ENCODE measurements around the gene ITGAV.
"Not testable (repeated sequence)": the region's sequence is repeated elsewhere in the genome, so short reads cannot be mapped to it uniquely, and the experiment has no call there.

The ITGAV gene

DNA sequence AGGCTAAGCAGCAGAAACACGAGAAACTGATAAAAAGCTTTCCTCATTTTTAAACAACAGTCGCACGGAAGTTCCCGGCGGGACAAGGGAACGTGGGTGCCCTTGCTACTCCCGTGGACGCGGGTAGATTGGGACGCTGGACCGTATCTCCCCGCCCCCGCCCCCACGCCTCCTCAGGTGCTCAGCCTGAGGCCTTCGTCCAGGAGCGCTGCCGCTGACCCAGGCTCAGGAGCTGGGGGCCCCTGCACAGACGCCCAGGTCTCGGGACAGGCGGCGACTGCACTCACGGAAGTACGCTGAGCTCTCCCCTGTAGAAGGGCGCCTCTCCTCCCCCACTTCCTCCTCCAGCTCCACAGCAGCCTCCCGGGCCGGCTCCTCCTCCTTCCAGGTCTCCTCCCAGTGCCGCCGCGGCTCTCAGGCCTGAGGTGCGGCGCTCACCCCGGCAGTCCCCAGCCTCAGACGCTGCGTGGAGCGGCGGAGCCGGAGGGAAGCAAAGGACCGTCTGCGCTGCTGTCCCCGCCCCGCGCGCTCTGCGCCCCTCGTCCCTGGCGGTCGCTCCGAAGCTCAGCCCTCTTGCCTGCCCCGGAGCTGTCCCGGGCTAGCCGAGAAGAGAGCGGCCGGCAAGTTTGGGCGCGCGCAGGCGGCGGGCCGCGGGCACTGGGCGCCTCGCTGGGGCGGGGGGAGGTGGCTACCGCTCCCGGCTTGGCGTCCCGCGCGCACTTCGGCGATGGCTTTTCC is at the start of gene ITGAV:
Gene ITGAV (plus strand): TSS at position 445 of the 738 bp plus-strand sequence. CDS start 283 bp downstream, at position 728.
- DNase-seq: peak; percentile 87

DNA sequence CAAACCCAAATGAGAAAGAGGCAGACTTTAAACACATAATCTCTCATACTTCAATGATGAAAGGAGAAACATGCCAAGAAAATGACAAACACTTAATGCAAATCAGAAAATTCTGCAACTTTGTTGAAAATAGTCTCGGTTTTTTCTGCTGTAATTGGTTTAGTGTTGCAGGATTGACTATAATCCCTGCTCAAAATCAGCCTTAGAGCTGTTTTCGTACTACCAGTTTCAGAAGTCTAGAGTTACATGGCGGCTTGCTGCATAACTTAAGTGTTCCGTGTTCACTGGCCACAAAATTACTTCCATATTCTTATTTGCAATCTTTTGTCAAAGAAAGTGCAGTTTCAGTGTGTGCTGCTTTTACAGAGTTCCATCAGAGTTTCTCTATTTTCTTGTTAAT is 48.9 kb upstream of the ITGAV start:
- DNase-seq: no peak

- DNase-seq: no peak
These were observed 47.9 kb upstream of the ITGAV start for GRCh38 chr2:186542002-186542401.

- no peak for DNase-seq
These were observed 46.2 kb upstream of the ITGAV start for GRCh38 chr2:186543561-186544131.

- DNase-seq: no peak
These were observed 45.6 kb upstream of the ITGAV start for GRCh38 chr2:186544255-186544675.

GRCh38 chr2:186546846-186547245 is 43.0 kb upstream of the ITGAV start:
- DNase-seq: no peak

DNA sequence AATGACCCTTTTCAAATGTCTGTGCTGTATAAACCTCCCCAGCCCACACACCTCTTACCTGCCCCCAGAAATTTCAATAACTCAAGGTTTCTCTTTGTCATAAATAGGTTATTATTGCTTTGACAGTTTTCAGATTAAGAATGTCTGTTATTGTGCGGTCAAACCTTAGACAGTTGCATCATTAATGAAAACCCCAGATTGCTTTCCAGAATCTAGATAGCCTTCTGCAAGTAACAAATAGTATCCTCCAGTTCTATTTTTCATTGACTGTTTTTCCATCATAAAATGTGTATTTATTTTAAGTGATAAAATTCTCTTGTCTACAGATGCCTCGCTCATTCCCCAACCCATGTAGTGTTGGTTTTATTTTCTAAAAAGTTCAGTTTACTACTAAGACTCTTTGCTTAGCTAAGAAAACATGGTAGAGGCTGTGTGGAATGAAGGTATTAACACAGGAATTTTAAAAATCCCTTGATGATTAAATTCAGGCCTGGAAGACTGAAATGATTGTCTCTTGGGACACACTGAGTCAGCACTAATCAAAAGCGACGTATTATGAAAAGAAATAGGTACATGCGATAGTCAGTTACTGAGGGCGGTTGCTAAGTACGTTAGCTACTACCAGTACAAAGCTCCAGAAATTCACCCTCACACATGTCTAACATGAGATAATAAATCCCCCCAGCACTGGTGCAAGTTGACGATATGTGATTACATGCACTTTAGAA is 38.4 kb upstream of the ITGAV start:
- no peak for DNase-seq

DNA sequence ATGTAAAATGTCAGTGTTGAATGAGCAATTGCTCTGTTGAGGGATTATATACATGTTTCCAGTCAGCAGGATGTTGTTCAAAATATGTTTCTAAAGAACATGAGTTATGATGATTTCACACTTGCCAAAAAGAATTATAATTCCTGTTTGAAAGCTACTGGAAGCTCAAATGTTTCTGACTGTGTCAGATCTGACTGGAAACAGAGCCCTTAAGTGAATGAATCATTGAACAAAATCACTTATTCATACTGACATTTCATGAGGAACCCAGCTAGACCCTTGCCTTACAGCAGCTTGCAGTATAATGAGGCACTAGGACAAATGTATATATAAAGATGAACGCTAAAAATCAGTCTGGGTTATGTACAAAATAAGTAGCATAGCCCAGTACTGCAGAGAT is 35.4 kb upstream of the ITGAV start:
- no peak for DNase-seq

- no peak for DNase-seq
These were observed 34.8 kb upstream of the ITGAV start for GRCh38 chr2:186554850-186555671.

DNA sequence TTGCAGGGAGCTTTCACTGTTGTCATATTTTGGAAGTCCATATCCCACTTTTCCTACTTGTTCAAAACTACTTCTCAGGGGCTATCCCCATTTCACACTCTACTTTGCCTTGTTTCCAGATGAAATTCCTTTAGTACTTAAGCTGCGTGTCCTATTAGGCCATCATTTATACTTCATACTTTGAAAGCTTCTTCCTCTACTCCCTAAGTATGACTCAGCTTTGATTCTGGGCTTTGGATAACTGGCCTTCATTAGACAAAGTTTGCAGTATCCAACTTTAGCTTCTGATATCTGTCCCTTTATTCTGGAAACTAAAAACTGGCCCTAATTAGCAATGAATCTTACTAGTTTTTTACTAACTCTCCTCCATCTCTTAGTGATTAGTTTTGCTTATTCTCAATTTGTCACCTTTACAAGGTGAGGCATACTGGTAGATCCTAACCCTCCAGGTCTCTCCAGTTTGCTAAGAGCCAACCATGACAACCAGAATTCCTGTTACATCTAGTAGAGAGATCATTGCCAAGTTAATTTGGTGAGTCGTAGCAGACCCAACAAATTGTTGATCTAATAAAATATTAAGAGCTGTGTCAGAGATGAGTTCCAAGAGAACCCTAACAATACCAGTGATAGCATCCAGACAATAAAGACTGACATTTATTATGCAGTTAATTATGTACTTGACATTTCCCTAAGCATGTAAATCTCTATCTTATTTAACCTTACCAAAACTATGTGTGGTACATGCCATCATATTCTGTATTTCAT is 31.2 kb upstream of the ITGAV start:
- DNase-seq: no peak

- no peak for DNase-seq
These were observed 30.5 kb upstream of the ITGAV start for GRCh38 chr2:186559370-186559769.

DNA sequence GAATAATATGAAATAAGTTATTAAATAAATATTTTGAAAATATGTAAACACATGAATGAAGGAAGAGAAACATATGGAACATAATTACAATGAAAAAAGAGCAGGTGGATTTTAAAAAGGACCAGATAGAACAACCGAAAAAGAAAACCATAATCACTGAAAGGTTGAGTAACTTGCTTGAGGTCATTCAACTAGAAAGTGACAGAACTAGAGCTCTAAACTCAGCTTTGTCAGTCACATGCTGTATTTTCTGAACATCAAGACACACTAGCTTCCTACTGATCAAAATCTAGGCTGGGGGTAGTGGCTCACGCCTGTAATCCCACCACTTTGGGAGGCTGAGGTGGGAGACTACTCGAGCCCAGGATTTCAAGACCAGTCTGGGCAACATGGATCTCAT is 30.0 kb upstream of the ITGAV start:
- no peak for DNase-seq

- DNase-seq: no peak
These were observed 29.6 kb upstream of the ITGAV start for GRCh38 chr2:186560254-186560653.

- DNase-seq: no peak
These were observed 28.2 kb upstream of the ITGAV start for GRCh38 chr2:186561467-186562208.

GRCh38 chr2:186562209-186562578 is 27.7 kb upstream of the ITGAV start:
- no peak for DNase-seq

DNA sequence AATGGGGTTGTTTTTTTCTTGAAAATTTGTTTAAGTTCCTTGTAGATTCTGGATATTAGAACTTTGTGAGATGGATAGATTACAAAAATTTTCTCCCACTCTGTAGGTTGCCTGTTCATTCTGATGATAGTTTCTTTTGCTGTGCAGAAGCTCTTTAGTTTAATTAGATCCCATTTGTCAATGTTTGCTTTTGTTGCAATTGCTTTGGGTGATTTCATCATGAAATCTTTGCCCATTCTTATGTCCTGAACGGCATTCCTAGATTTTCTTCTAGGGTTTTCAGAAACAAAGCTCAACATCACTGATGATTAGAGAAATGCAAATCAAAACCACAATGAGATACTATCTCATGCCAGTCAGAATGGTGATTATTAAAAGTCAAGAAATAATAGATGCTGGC is 21.3 kb upstream of the ITGAV start:
- DNase-seq: not testable (repeated sequence)

DNA sequence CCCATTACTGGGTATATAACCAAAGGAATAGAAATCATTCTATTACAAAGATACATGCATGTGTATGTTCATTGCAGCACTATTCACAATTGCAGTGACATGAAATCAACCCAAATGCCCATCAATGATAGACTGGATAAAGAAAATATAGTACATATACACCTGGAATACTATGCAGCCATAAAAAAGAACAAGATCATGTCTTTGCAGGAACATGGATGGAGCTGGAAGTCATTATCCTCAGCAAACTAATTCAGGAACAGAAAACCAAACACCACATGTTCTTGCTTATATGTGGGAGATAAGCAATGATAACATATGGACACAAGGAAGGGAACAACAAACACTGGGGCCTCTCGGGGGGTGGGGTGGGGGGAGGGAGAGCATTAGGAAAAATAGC is 20.7 kb upstream of the ITGAV start:
- not testable (repeated sequence) for DNase-seq

DNA sequence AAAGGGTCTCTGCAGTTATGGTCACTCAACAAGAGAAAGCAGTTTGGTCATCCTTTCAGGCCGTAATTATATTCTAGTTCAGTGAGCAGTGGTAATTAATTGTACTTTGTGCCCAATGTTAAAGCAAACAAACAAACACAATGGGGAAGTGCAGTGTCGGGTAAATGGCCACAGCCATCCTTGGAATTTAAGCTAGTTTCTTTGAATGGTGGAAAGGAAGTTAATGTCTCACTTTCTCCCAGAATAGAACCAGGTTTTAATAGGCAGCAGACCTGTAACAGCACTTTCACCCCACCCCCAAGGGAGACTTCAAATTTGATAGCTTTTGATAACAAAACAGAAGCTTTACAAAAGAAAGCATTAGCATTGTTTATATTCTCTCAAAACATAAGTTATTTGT is 20.0 kb upstream of the ITGAV start:
- no peak for DNase-seq

GRCh38 chr2:186570604-186571003 is 19.3 kb upstream of the ITGAV start:
- DNase-seq: no peak

GRCh38 chr2:186572705-186573104 is 17.2 kb upstream of the ITGAV start:
- no peak for DNase-seq

DNA sequence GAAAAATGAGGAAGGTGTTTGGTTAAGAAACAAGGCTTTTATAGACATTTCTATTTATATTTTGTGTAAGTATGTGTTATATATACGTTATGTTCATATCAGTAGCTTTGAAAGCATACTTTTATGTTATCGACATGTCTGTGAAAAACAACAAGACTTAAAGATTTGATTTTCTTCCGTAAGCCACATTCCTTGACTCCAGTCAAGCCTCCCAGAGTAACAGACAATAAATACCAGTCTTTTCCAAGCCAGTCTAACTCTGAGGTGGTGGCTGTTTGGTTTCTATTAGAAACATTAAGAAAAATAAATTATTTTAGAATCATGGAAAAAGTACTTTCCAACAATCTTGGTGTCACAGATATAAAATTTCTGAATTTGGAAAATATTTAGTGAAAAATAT is 16.3 kb upstream of the ITGAV start:
- DNase-seq: no peak

GRCh38 chr2:186575302-186575701 is 14.6 kb upstream of the ITGAV start:
- DNase-seq: no peak
